LNCaP clone FGC (cell line): Measurements from ENCODE around the gene BPIFB1.

Experiments used
- DNase-seq: peaks from one replicate; pipeline ENCODE4 v3.0.0-alpha.2; 2011; ENCODE audit warnings: low read depth
- H3K4me3 ChIP-seq: 2 replicates; pipeline ENCODE4 v1.5.1; 2011; ENCODE audit warnings: mild to moderate bottlenecking, low read depth, low read length, control low read depth
- CTCF ChIP-seq: IDR thresholded peaks from 2 replicates; pipeline ENCODE4 v1.5.1; 2012; ENCODE audit warnings: mild to moderate bottlenecking; ENCODE audit not compliant: control insufficient read depth, insufficient read depth; ENCODE audit errors: extremely low read depth

Gene BPIFB1

DNA sequence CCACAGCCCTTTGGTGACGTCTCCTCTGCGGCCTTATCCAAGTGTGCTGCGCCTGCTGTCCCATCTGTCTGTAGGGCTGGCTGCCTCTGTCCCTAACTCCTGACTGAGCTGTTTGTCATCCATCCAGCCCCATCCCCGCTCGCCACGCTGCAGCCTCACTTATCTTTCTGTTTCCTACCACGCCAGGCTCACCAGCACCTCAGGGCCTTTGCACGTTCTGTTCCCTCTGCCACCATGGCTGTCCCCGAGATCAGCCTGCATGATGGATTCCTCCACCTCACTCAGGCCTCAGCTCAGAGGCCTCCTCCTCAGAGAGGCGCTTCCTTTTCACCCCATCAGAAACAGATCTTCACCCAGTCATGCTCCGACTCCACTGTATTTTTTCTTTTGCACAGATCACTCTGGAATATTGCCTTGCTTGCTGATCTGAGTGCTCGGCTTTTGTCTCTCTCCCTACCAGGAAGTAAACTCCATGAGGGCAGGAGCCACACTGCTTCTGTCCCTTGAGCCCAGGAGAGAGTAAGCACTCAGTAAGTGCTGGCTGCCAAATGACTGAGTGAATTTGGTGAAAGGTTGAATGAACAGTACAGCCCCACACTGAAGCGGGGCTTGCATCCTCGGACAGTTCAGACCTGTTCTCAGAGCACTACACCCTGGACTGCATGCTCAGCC, 34.5 kb downstream of the BPIFB1 start:
- no peak for DNase-seq
- no peak overlapping the region for H3K4me3 ChIP-seq
- no peak for TF ChIP-seq CTCF

- no peak for TF ChIP-seq CTCF
- DNase-seq: no peak
- H3K4me3 ChIP-seq: no peak overlapping the region
Measured at GRCh38 chr20:33318096-33318429, 35.0 kb downstream of the BPIFB1 start.

- DNase-seq: no peak
- TF ChIP-seq CTCF: no peak
Measured at GRCh38 chr20:33320006-33320405, 37.0 kb downstream of the BPIFB1 start.

GRCh38 chr20:33322456-33322855, 39.4 kb downstream of the BPIFB1 start:
- no peak for DNase-seq
- no peak overlapping the region for H3K4me3 ChIP-seq
- TF ChIP-seq CTCF: no peak

More at GRCh38 chr20:33320006-33320405, 37.0 kb downstream of the BPIFB1 start:
- H3K4me3 ChIP-seq: no peak overlapping the region

GRCh38 chr20:33323236-33323635, 40.2 kb downstream of the BPIFB1 start:
- no peak overlapping the region for H3K4me3 ChIP-seq
- DNase-seq: no peak
- no peak for TF ChIP-seq CTCF

DNA sequence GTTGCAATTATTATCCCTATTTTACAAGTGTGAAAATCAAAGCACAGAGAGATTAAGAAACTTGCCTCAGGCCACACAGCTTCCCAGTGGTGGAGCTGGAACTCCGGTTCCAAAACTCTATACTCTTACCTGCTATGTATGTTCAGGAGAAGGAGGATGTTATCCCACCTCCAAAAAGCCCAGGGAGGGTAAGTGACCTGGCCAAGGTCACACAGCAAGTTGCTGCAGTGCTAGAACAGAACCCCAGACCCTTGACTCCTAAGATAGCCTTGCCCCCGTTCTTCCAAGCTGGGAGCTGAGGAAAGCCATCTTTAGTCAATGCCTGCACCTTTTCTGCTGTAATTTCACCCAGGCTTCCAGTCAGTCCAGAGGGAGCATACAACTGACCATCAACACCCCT, 42.3 kb downstream of the BPIFB1 start:
- no peak overlapping the region for H3K4me3 ChIP-seq
- DNase-seq: no peak
- TF ChIP-seq CTCF: no peak

GRCh38 chr20:33328157-33329137, 45.4 kb downstream of the BPIFB1 start:
- TF ChIP-seq CTCF: no peak
- no peak for DNase-seq
- H3K4me3 ChIP-seq: no peak overlapping the region
